ENCODE data around the gene PID1. TPM values are rescaled to one million over a fixed set of nuclear protein-coding genes. Genes with fewer than 3 reads are reported as not detected.

The PID1 gene
- total RNA-seq, 4 donors from 2014 or later, result 14.5 to 49.7 (median 20.7) TPM

- no peak for DNase-seq
- no peaks in the 10 kb centered on the region for H3K27me3 ChIP-seq
- H3K4me3 ChIP-seq (replicated peaks in 1 of 3), result no peak overlapping the region
- H3K9me3 ChIP-seq, result no peaks in the 10 kb centered on the region
- intact Hi-C loops (cut with DNase I), result no loop called here
- H3K27ac ChIP-seq, result no peak overlapping the region
- TF ChIP-seq, protein P1, sequence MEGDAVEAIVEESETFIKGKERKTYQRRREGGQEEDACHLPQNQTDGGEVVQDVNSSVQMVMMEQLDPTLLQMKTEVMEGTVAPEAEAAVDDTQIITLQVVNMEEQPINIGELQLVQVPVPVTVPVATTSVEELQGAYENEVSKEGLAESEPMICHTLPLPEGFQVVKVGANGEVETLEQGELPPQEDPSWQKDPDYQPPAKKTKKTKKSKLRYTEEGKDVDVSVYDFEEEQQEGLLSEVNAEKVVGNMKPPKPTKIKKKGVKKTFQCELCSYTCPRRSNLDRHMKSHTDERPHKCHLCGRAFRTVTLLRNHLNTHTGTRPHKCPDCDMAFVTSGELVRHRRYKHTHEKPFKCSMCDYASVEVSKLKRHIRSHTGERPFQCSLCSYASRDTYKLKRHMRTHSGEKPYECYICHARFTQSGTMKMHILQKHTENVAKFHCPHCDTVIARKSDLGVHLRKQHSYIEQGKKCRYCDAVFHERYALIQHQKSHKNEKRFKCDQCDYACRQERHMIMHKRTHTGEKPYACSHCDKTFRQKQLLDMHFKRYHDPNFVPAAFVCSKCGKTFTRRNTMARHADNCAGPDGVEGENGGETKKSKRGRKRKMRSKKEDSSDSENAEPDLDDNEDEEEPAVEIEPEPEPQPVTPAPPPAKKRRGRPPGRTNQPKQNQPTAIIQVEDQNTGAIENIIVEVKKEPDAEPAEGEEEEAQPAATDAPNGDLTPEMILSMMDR (IDR thresholded peaks at IDR 0.05), result no peak
- TF ChIP-seq POLR2A (IDR thresholded peaks at IDR 0.05), result no peak
- no peaks in the 10 kb centered on the region for H3K4me1 ChIP-seq
- no peaks in the 10 kb centered on the region for H3K36me3 ChIP-seq
- WGBS, 2 donors, result 95 to 98% methylated on average over 1 of the region's 1 CpG
Measured at GRCh38 chr2:229223107-229223506, 48.0 kb downstream of the PID1 start.

- H3K36me3 ChIP-seq, result no peaks in the 10 kb centered on the region
- WGBS, 2 donors, result 74 to 85% methylated on average over 3 of the region's 3 CpGs
- DNase-seq, result no peak
- TF ChIP-seq POLR2A (IDR thresholded peaks at IDR 0.05), result no peak
- TF ChIP-seq, protein P1 (IDR thresholded peaks at IDR 0.05), result no peak
- intact Hi-C loops (cut with DNase I), result no loop called here
- H3K4me3 ChIP-seq (replicated peaks in 1 of 3), result no peak overlapping the region
- no peaks in the 10 kb centered on the region for H3K27me3 ChIP-seq
- no peaks in the 10 kb centered on the region for H3K4me1 ChIP-seq
- H3K27ac ChIP-seq, result no peak overlapping the region
- H3K9me3 ChIP-seq, result no peaks in the 10 kb centered on the region
Measured at GRCh38 chr2:229221641-229222040, 49.4 kb downstream of the PID1 start.

GRCh38 chr2:229220254-229220653, 50.8 kb downstream of the PID1 start:
- no peak for DNase-seq
- TF ChIP-seq, protein P1 (IDR thresholded peaks at IDR 0.05), result no peak
- TF ChIP-seq POLR2A (IDR thresholded peaks at IDR 0.05), result no peak
- intact Hi-C loops (cut with DNase I), result no loop called here
- Histone ChIP-seq H3K4me1 (no peaks in the 10 kb centered on the region), H3K27me3 (no peaks in the 10 kb centered on the region), H3K27ac (no peak overlapping the region), H3K9me3 (no peaks in the 10 kb centered on the region), H3K4me3 (replicated peaks in 1 of 3) (no peak overlapping the region), H3K36me3 (no peaks in the 10 kb centered on the region)
- WGBS, 2 donors, result 70 to 78% methylated on average over 4 of the region's 4 CpGs

- H3K4me3 ChIP-seq (replicated peaks in 1 of 3), result no peak overlapping the region
- no peaks in the 10 kb centered on the region for H3K4me1 ChIP-seq
- no peaks in the 10 kb centered on the region for H3K36me3 ChIP-seq
- intact Hi-C loops (cut with DNase I), result no loop called here
- no peak overlapping the region for H3K27ac ChIP-seq
- no peak for DNase-seq
- TF ChIP-seq POLR2A (IDR thresholded peaks at IDR 0.05), result no peak
- TF ChIP-seq, protein P1 (IDR thresholded peaks at IDR 0.05), result no peak
- no peaks in the 10 kb centered on the region for H3K27me3 ChIP-seq
- WGBS, 2 donors, result 51 to 84% methylated on average over 3 of the region's 3 CpGs
- H3K9me3 ChIP-seq, result no peaks in the 10 kb centered on the region
Measured at GRCh38 chr2:229218329-229218921, 52.7 kb downstream of the PID1 start.

DNA sequence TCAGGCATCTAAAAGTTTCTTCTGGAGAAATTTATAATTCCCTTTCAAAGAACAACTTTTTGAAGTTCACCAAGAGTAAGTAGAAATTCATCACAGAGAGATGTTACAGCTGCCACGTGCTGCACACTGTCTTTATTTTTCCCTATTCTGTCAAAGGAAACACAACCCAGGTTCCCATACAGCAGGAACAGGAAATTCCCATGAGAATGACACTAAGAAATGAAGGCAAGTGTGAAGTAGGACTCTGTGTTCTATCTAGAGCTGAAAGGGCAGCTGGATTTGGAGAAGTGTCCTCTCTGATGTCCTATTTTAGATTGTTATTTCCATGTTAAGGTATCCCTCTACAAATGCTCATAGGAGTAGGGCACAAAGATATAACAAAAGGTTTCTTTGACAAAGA, 58.8 kb downstream of the PID1 start:
- no peaks in the 10 kb centered on the region for H3K4me1 ChIP-seq
- no peaks in the 10 kb centered on the region for H3K27me3 ChIP-seq
- H3K9me3 ChIP-seq, result no peaks in the 10 kb centered on the region
- TF ChIP-seq POLR2A (IDR thresholded peaks at IDR 0.05), result no peak
- TF ChIP-seq, protein P1 (IDR thresholded peaks at IDR 0.05), result no peak
- 0% methylated on average over 1 of the region's 1 CpG for WGBS, 2 donors
- no peaks in the 10 kb centered on the region for H3K36me3 ChIP-seq
- intact Hi-C loops (cut with DNase I), result no loop called here
- no peak overlapping the region for H3K27ac ChIP-seq
- no peak overlapping the region for H3K4me3 ChIP-seq (replicated peaks in 1 of 3)
- DNase-seq, result no peak
